HG03097 (cell line): ENCODE measurements around the gene CNTN4.
"Not testable (repeated sequence)": the region's sequence is repeated elsewhere in the genome, so short reads cannot be mapped to it uniquely, and the experiment has no call there.

ENCODE experiments used
- ATAC-seq: cut with Tn5 transposase; IDR thresholded peaks from one replicate; pipeline ENCODE4 v1.9.1; 2021; ENCODE audit not compliant: unreplicated experiment, low FRiP score

Gene CNTN4

GRCh38 chr3:2937055-2937454, 838.4 kb downstream of the CNTN4 start:
- no peak for ATAC-seq

DNA sequence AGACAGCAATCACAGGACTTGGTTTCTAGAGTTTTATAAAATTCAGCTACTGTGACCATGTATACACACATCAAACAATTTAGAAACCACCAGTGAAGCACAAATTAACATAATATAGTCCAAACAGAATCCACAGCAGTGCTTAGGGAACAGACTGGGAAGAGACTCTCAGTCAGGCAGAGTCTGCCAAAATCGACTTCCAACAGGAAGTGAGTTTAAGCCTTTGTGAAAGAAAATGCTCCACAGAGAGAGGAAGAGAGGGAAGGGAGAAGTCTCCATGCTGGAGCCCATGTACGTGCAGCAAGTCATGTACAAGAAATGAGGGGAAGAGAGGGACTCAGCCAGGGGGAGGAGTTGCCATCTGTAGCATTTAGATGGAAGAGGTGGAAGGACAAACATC, 838.9 kb downstream of the CNTN4 start:
- no peak for ATAC-seq

- no peak for ATAC-seq
These were observed 840.0 kb downstream of the CNTN4 start for GRCh38 chr3:2938711-2939110.

- ATAC-seq: no peak
These were observed 841.4 kb downstream of the CNTN4 start for GRCh38 chr3:2940062-2940461.

GRCh38 chr3:2944628-2945027, 846.0 kb downstream of the CNTN4 start:
- no peak for ATAC-seq

DNA sequence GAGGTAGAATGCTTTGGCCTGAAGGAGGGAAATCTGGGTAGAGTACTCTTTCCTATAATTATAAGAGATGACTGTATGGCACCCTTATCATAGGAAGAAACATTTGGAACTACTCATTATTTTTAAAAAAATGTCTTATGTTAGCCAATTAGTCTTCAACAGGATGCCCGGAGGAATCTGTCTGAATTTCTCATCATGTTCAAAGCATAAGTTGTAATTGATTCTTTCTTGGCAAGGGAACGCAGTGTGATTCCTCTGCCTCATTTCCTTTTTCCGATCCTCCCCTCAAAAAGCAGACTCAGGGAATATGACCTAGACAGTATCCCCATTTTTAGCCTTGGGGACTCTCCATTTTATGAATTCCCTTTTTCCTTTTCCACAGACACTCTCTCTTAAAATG, 846.5 kb downstream of the CNTN4 start:
- ATAC-seq: no peak

DNA sequence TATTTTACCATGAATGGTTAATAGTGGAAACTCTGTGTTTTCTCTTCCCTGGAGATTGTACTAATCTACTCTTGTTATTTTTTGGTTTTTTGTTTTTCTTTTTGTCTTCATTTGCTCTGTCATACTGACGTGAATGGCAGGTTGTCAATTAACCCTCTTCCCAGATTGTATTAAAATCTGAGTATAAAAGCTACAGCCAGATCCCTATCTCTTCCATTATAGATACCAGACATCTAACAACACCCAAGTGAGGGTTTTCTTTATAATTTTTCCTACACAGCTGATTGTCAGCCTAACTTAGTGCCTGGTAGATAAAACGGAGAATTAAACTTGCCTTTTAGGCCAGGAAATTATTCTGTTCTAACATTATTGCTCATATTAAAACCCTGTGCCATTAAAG, 848.9 kb downstream of the CNTN4 start:
- ATAC-seq: no peak

DNA sequence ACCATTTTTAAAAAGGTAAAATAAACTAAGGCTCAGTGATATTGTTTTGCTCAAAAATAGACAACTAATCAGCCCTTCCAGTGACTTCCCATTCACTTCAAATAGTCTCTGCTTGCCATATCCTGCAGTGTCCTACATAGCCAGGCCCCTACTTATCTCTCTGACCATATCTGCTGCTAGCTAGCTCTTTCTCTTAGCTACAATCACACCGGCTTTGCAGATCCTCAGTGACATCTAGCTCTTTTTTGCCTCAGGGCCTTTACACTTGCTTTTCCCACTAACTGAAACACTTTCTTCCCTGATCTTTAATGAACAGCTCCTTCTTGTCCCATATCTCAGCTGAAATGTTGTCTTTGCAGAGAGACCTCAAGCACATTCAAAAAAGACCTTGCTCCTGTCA, 850.2 kb downstream of the CNTN4 start:
- ATAC-seq: no peak

DNA sequence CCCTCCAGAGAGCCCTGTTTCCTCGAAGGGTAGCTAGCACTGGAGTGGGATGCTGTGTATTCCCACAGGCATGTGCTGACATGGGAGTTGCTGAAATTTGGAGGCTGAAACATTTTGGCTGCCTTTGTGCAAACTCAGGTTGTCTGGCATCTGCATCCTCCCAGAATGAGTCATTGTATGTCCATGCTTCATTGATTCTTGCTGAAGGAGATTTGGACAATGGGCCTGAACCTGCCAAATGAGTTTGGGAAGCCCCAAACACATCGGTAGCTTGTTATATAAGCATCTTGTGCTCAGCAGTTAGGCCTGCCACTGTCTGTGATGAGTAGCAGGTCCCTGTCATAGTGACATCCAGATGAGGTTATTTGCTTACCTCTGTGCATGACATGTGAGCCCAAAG, 851.5 kb downstream of the CNTN4 start:
- no peak for ATAC-seq

DNA sequence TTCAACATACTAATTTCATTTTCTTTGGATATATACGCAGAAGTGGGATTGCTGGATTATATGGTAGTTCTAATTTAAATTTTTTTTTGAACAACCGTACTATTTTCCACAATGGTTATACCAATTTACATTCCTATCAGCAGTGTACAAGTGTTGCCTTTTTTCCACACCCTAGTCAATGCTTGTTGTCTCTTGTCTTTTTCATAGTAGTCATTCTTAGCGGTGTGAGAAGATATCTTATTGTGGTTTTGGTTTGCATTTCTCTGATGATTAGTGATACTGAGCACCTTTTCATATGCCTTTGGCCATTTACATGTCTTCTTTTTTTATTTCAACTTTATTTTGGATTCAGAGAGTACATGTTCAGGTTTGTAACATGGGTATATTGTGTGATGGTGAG, 858.4 kb downstream of the CNTN4 start:
- ATAC-seq: no peak

DNA sequence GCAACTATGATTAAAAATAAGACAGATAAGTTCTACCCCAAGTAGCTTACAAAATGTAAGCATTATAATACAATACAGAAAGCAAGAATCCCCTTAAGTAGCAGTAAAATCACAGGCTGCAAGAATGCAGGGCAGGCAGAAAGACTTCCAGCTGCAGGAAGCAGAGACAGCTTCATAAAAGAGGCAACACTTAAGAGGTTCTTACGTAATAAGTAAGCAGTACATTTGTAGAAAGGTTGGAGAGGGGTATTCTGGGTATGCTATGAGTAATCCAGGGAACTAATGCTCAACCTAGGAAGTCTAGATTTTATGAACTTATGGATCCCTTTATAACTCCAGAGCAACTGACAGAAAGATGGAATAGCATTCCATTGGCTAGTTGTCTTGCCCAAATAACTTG, 859.9 kb downstream of the CNTN4 start:
- no peak for ATAC-seq

GRCh38 chr3:2961576-2961975, 862.9 kb downstream of the CNTN4 start:
- no peak for ATAC-seq

- ATAC-seq: no peak
These were observed 869.2 kb downstream of the CNTN4 start for GRCh38 chr3:2967871-2968270.

- no peak for ATAC-seq
These were observed 869.8 kb downstream of the CNTN4 start for GRCh38 chr3:2968475-2968874.

DNA sequence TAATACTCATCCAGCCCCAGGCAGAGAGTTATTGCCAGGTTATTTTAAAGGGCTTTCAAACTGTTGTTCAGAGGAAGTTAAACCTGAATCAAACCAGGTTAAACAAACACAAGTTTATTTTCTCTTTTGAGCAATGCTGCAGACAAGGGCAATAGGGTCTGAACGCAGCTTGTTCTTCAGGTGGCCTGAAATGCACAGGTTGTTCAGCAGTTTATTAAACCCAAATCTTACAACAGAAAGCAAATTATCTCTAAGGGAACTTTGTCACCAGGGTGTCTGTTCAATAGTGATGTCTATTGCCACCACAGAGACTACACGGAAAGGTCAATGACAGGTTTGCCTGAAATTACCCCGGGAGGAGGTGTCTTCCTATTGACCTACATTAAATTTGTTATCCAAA, 877.5 kb downstream of the CNTN4 start:
- no peak for ATAC-seq

DNA sequence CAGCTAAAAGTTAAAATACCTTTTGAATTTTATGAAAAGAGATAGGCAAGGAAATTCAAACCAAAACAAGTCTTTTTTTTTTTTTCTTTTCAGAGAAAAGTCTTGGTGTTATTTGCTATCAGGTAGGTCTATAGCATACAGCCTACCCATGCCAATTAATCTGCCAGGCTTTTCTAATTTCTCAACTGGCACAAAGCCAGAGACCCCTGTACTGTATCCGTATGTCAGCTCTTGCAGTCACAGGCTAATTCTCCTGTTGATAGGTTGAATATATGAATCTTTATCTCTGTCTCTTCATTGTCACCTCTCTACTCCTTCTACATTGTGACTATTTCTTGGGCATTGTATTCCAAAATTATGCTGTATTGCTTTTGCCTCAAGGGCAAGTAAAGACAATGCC, 878.1 kb downstream of the CNTN4 start:
- ATAC-seq: no peak

DNA sequence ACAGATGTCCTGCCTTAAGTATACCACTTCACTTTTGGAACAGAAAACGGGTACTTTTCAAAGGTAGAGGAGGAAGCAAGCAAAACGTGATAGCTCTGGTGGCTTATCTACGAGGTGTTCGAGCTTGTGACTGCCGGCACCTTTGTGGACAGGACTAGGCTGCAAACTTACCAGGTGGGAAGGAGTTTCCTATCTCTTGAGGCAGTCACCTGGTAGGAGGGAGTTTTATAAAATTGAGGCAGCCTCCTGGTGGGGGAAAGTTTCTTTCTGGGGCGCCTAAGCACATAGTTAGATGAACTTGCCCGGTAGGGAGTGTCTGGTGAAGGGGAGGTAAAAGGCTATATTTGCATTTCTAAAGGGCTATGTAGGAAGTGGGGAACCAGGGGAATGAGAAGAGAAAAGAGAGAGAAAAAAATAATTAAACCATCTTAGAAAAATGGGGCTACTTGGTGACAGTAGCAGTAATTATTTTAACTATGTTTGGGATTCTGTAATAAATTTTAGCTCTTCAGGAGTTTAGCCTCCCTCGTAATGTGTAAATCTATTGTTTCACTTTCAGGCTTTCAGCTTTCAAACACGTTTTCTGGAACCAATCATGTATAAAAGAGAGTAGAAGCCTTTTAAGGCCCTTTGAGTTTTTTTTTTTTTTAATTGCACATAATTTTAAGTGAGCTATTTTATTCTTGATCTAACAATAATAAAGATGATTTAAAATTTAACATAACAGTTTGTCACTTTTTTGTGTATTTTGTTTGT, 880.5 kb downstream of the CNTN4 start:
- ATAC-seq: no peak

DNA sequence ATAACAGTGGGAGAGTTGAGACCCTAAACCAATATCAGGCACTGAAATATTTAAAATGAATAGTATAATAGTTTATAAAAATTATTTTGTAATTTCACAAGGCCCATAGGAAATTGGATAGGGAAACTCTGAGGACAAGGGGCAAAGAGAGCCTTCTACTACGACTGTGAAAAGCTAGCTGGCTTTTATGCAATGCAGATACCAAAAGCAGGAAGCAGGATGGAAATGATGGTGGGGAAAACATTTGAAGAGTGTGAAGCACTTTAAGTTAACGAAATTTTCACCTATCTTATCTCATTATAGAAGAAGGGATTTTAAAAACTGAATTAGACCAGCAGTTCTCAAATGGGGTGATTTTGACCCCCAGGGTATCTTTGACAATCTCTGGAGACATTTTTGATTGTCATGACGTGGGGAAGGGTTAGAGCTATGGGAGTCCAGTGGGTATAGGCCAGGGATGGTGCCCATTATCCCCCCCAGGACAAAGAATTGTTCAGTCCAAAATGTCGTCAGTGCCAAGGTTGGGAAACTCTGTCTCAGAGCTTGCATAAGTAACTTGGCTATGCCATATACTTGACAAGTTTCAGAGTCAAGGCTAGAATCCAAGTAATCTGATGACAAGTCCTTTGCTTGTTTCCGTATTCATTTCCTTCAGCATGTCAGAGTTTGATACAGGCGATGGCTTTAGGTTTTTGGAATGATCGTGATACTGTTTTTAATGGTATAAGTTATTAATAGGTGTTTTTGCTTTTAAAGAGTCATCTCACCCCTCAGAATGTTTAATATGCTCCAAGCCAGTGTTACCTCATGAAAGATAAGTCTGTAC, 885.6 kb downstream of the CNTN4 start:
- no peak for ATAC-seq

- ATAC-seq: no peak
These were observed 886.2 kb downstream of the CNTN4 start for GRCh38 chr3:2984831-2985220.

GRCh38 chr3:2985479-2985878, 886.8 kb downstream of the CNTN4 start:
- no peak for ATAC-seq

DNA sequence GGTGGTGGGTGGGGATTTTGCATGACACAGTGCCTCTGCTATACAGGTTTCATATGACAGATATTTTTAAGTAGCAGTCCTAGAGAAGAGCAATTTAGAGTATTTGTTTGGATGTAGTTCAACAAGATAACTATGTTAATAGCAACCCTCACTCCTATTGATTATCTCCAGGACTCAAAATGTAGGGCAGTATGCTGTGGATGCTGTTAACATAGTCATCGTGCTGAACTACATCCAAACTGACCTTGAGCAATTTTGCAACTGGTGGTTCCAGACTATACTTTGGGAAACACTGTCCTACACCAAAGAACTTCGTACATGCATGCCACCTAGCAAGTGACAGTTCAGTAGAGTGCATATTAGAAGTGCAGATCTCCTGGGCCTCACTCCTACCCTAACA, 893.9 kb downstream of the CNTN4 start:
- no peak for ATAC-seq

GRCh38 chr3:2993130-2993529, 894.5 kb downstream of the CNTN4 start:
- ATAC-seq: not testable (repeated sequence)
